Epithelial cell of umbilical artery (primary cell): ENCODE measurements around the gene TTC29. TPM values are rescaled to one million over a fixed set of nuclear protein-coding genes. Genes with fewer than 3 reads are reported as not detected.

Experiments used
- total RNA-seq: library from RNA; depleted of rRNA; stranded (reverse); fragments of >200 nt; gene quantifications from 2 replicates; pipeline ENCODE4 v1.2.3, GENCODE V29; 2014

Gene TTC29, protein sequence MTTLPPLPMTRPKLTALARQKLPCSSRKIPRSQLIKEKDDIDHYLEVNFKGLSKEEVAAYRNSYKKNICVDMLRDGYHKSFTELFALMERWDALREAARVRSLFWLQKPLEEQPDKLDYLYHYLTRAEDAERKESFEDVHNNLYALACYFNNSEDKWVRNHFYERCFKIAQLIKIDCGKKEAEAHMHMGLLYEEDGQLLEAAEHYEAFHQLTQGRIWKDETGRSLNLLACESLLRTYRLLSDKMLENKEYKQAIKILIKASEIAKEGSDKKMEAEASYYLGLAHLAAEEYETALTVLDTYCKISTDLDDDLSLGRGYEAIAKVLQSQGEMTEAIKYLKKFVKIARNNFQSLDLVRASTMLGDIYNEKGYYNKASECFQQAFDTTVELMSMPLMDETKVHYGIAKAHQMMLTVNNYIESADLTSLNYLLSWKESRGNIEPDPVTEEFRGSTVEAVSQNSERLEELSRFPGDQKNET
- 0.15 and 1.9 TPM in 2 replicates for total RNA-seq

DNA sequence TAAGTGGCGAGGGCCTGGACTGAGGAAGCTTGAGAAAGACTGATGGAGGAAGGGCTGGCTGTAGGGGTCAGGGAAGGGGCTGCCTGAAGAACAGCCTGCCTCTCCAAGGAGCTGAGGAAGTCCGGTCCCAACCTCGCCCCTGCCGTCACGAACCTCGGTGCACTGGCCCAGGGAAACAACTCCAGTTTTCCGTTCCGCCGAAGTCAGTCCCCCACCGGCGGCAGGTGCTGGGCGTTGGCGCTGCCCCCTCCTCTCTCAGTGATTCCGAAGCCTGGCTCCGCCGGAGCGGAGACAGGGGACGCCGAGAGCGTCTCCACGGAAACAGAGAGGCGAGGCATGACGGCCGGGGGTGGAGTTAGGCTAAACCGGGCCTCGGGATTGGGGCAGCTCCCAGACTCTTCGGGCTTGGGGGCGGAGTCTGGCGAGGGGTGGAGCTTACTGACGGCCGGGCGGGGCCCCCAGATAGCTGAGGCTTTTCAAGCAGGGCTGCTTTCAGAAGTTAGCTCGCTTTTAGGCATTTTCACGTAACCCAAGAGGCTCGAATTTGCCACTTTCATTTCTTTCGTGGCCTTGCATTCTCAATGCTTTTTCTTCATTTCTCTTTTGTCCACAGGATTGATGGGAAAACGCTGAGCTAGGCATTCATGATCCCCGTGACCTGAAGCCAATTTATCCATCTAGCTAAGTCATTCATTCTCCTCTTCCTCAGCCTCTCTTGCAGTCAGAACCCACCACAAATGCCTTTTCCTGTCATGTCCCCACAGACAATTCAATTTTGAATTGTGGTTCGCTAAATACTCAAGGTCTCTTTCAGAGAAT lies at the start of gene TTC29:
TTC29 (minus strand) TSS at position 309 of the 819 bp plus-strand sequence. CDS start 5,969 bp downstream, outside the sequence.

